ENCODE data around the gene KAT2B.

KAT2B gene

DNA sequence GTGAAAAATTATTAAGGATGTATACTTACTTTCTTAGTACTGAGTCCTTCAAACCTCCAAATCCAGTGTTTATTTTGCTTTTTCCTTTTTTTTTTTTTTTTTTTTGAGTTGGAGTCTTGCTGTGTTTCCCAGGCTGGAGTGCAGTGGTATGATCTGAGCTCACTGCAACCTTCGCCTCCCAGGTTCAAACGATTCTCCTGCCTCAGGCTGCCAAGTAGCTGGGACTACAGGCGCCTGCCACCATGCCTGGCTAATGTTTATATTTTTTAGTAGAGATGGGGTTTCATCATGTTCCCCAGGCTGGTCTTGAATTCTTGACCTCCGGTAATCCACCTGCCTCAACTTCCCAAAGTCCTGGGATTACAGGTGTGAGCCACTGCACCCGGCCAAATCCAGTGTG, 67.5 kb downstream of the KAT2B start:
- no peak overlapping the region for H2AFZ ChIP-seq (ENCODE audit: low read depth, low read length)
- TF ChIP-seq, protein P1, sequence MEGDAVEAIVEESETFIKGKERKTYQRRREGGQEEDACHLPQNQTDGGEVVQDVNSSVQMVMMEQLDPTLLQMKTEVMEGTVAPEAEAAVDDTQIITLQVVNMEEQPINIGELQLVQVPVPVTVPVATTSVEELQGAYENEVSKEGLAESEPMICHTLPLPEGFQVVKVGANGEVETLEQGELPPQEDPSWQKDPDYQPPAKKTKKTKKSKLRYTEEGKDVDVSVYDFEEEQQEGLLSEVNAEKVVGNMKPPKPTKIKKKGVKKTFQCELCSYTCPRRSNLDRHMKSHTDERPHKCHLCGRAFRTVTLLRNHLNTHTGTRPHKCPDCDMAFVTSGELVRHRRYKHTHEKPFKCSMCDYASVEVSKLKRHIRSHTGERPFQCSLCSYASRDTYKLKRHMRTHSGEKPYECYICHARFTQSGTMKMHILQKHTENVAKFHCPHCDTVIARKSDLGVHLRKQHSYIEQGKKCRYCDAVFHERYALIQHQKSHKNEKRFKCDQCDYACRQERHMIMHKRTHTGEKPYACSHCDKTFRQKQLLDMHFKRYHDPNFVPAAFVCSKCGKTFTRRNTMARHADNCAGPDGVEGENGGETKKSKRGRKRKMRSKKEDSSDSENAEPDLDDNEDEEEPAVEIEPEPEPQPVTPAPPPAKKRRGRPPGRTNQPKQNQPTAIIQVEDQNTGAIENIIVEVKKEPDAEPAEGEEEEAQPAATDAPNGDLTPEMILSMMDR (IDR thresholded peaks at IDR 0.05; ENCODE audit: low read depth, low read length): no peak
- TF ChIP-seq EZH2phosphoT487 (IDR thresholded peaks at IDR 0.05; ENCODE audit: low read depth): no peak
- no peaks in the 10 kb centered on the region for H3K9me3 ChIP-seq (ENCODE audit: insufficient read depth, low read length)
- peaks cover 22% of the 10 kb centered on the region for H3K4me1 ChIP-seq (ENCODE audit: low read length)
- H3K27me3 ChIP-seq (ENCODE audit: low read depth, low read length): no peaks in the 10 kb centered on the region
- H3K36me3 ChIP-seq (replicated peaks; ENCODE audit: low read depth, low read length): no peaks in the 10 kb centered on the region
- no peak overlapping the region for H3K4me2 ChIP-seq (ENCODE audit: low read length)
- no peaks in the 10 kb centered on the region for H4K20me1 ChIP-seq (ENCODE audit: insufficient read depth, low read length)
- H3K79me2 ChIP-seq (ENCODE audit: low read length): no peaks in the 10 kb centered on the region
- H3K4me3 ChIP-seq (ENCODE audit: low read length): no peak overlapping the region
- no peak overlapping the region for H3K9ac ChIP-seq (ENCODE audit: low read length)
- H3K27ac ChIP-seq (ENCODE audit: low read length): no peak overlapping the region

DNA sequence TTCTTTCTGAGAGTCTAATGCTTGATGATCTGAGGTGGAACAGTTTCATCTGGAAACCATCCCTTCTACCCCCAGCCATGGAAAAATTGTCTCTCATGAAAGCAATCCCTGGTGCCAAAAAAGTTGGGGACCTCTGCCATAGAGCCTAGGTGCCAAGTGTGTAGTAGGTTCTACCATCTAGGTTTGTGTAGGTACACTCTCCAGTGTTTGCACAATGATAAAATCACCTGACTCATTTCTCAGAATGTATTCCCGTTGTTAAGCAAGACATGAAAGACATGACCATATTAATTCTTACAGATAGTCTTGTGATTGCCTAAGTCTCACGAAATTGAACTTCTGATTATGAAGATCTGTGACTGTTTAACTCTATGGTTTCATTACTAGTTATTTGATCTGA, 68.6 kb downstream of the KAT2B start:
- TF ChIP-seq, protein P1 (IDR thresholded peaks at IDR 0.05; ENCODE audit: low read depth, low read length): no peak
- no peak for TF ChIP-seq EZH2phosphoT487 (IDR thresholded peaks at IDR 0.05; ENCODE audit: low read depth)
- Histone ChIP-seq H3K36me3 (replicated peaks; ENCODE audit: low read depth, low read length) (peaks cover 8% of the 10 kb centered on the region), H3K4me3 (ENCODE audit: low read length) (no peak overlapping the region), H4K20me1 (ENCODE audit: insufficient read depth, low read length) (no peaks in the 10 kb centered on the region), H2AFZ (ENCODE audit: low read depth, low read length) (no peak overlapping the region), H3K79me2 (ENCODE audit: low read length) (no peaks in the 10 kb centered on the region), H3K4me1 (ENCODE audit: low read length) (peaks cover 18% of the 10 kb centered on the region), H3K9ac (ENCODE audit: low read length) (no peak overlapping the region), H3K9me3 (ENCODE audit: insufficient read depth, low read length) (no peaks in the 10 kb centered on the region), H3K4me2 (ENCODE audit: low read length) (no peak overlapping the region), H3K27ac (ENCODE audit: low read length) (no peak overlapping the region), H3K27me3 (ENCODE audit: low read depth, low read length) (no peaks in the 10 kb centered on the region)

DNA sequence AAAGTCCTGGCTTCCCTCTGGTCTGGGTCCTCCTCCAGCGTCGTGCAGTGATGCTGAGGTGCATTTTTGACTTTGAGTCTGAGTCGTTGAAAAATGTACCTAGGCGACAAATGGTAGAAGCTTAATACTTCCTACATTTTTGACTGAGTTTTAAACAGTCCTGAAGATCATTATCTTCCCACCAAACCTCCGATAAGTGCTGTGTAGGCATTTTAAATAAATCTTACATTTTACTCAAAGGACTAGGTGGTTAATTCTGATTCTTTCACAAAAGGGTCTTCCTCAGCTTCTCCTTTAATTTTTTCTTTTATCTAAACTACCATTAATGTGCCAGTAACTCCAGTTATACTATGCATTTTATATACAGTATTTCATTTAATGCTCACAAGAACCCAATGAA, 70.6 kb downstream of the KAT2B start:
- H3K9ac ChIP-seq (ENCODE audit: low read length): no peak overlapping the region
- H3K27me3 ChIP-seq (ENCODE audit: low read depth, low read length): no peaks in the 10 kb centered on the region
- H3K4me1 ChIP-seq (ENCODE audit: low read length): peaks cover 8% of the 10 kb centered on the region
- H3K4me2 ChIP-seq (ENCODE audit: low read length): no peak overlapping the region
- H3K27ac ChIP-seq (ENCODE audit: low read length): no peak overlapping the region
- TF ChIP-seq, protein P1 (IDR thresholded peaks at IDR 0.05; ENCODE audit: low read depth, low read length): no peak
- no peak for TF ChIP-seq EZH2phosphoT487 (IDR thresholded peaks at IDR 0.05; ENCODE audit: low read depth)
- no peaks in the 10 kb centered on the region for H3K79me2 ChIP-seq (ENCODE audit: low read length)
- no peak overlapping the region for H2AFZ ChIP-seq (ENCODE audit: low read depth, low read length)
- no peaks in the 10 kb centered on the region for H3K9me3 ChIP-seq (ENCODE audit: insufficient read depth, low read length)
- peaks cover 8% of the 10 kb centered on the region for H3K36me3 ChIP-seq (replicated peaks; ENCODE audit: low read depth, low read length)
- no peak overlapping the region for H3K4me3 ChIP-seq (ENCODE audit: low read length)
- H4K20me1 ChIP-seq (ENCODE audit: insufficient read depth, low read length): no peaks in the 10 kb centered on the region

DNA sequence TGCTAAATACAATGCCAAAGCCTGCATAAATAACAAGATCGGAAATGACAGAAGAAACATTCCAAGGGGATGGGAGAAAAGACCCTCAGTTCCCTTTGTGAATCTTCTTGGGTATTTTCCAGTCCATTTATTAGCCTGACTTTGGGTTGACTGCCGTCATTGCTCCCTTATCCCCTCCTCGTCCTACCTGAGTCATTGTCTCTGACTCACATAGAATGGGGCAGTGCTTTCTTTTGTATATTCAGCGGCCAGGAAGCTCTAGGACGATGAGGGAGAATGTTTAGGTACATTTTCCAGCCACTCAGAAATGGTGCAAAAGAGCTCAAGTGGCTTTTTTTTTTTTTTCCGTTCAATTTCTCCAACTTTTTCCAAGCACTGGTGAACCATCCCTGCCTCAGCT, 71.6 kb downstream of the KAT2B start:
- Histone ChIP-seq H3K79me2 (ENCODE audit: low read length) (no peaks in the 10 kb centered on the region), H3K4me3 (ENCODE audit: low read length) (no peak overlapping the region), H3K27ac (ENCODE audit: low read length) (no peak overlapping the region), H3K4me1 (ENCODE audit: low read length) (no peaks in the 10 kb centered on the region), H3K36me3 (replicated peaks; ENCODE audit: low read depth, low read length) (peaks cover 15% of the 10 kb centered on the region), H3K9ac (ENCODE audit: low read length) (no peak overlapping the region), H2AFZ (ENCODE audit: low read depth, low read length) (no peak overlapping the region), H3K27me3 (ENCODE audit: low read depth, low read length) (no peaks in the 10 kb centered on the region), H3K9me3 (ENCODE audit: insufficient read depth, low read length) (no peaks in the 10 kb centered on the region), H4K20me1 (ENCODE audit: insufficient read depth, low read length) (no peaks in the 10 kb centered on the region), H3K4me2 (ENCODE audit: low read length) (no peak overlapping the region)
- TF ChIP-seq EZH2phosphoT487 (IDR thresholded peaks at IDR 0.05; ENCODE audit: low read depth): no peak
- TF ChIP-seq, protein P1 (IDR thresholded peaks at IDR 0.05; ENCODE audit: low read depth, low read length): no peak
